Fibroblast of pulmonary artery (primary cell): Measurements from ENCODE around the gene XYLT1.
A peak's percentile ranks its signal among the peaks of the same experiment; 100 is the strongest.

ENCODE experiments used
- DNase-seq: peaks from one replicate; pipeline ENCODE4 v3.0.0-alpha.2; 2010; ENCODE audit warnings: low read depth
- H3K4me3 ChIP-seq: replicated peaks from 2 replicates; pipeline ENCODE4 v1.5.1; 2011; ENCODE audit warnings: low read depth, mild to moderate bottlenecking, control low read depth, low read length, moderate library complexity
- CTCF ChIP-seq: IDR thresholded peaks from 2 replicates; pipeline ENCODE4 v1.5.1; 2011; ENCODE audit warnings: mild to moderate bottlenecking, control low read depth, low read length, inconsistent platforms; ENCODE audit errors: missing control alignments

Gene XYLT1

GRCh38 chr16:17423221-17423620, 47.5 kb downstream of the XYLT1 start:
- no peak for TF ChIP-seq CTCF
- no peak for DNase-seq
- no peak overlapping the region for H3K4me3 ChIP-seq

DNA sequence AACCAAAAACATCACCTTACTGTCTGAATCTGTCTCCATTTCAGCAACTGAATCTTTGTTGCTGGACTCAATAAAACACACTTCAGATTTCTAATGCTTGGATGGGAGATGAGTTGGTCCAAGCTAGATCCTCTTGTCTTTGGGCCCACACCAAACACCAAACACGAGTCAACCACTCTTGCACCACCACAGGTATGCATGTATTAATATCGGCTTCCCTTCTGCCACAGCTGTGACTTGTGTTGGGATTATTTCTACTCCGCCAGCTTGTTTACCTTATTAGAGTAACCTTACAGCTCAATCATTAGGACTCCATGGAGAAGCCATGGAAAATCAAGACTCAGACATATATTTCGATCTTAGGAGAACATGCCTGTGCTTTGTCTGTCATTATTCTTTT, 49.9 kb downstream of the XYLT1 start:
- DNase-seq = no peak
- no peak for TF ChIP-seq CTCF
- no peak overlapping the region for H3K4me3 ChIP-seq

DNA sequence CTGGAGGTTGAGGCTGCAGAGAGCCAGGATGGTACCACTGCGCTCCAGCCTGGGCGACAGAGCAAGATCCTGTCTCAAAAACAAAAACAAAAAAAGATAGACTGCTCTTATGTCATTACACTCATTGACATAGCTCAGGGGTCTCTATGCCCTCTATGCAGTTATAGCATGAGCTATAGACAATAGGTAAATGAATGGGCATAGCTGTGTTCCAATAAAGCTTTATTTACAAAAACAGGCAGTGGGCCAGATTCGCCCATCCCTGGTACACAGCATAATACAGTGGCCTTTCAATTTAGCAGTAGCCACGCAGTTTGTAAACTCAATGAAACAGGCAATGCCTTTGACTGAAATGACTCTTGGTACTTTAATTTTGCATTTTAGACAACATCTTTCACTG, 51.5 kb downstream of the XYLT1 start:
- no peak overlapping the region for H3K4me3 ChIP-seq
- no peak for DNase-seq
- TF ChIP-seq CTCF = no peak

DNA sequence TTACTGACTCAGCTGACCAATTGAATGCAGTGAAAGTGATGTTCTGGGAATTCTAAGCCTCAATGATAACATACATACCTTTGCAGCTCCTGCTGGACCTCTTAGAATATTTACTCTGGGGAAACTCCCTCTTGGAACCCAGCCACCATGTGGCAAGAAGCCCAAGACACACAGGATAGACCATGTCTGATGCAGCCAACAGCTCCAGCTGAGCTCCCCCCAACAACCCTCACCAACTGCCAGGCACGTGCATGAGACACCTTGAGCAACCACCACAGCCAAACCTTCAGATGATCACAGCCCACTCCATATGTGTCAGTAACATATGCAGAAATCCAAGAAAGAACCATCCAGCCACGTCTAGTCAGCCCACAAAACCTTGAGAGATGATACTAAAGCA, 53.0 kb downstream of the XYLT1 start:
- DNase-seq = no peak
- TF ChIP-seq CTCF = no peak
- H3K4me3 ChIP-seq = no peak overlapping the region

- TF ChIP-seq CTCF = no peak
- peak; percentile 9 for DNase-seq
- no peak overlapping the region for H3K4me3 ChIP-seq
Measured at GRCh38 chr16:17416461-17417311, 54.1 kb downstream of the XYLT1 start.

- H3K4me3 ChIP-seq = no peak overlapping the region
Measured at GRCh38 chr16:17414916-17415315, 55.8 kb downstream of the XYLT1 start.

More at GRCh38 chr16:17414916-17415315, 55.8 kb downstream of the XYLT1 start:
- TF ChIP-seq CTCF = no peak
- no peak for DNase-seq
